ENCODE measurements around the gene MIDN.

MIDN gene

GRCh38 chr19:1249990-1250436, 1.6 kb downstream of the MIDN start:
- Histone ChIP-seq H3K9me2 (replicated peaks; ENCODE audit: control insufficient read depth, low read length) (no peaks in the 10 kb centered on the region), H3K36me3 (ENCODE audit: control insufficient read depth, low read length) (peaks cover 62% of the 10 kb centered on the region), H3K9me3 (ENCODE audit: control insufficient read depth, insufficient read depth, low read length) (no peaks in the 10 kb centered on the region), H3K27ac (ENCODE audit: low read depth, low read length) (peak overlapping the region; percentile 94), H3F3A (ENCODE audit: control insufficient read depth, insufficient read depth) (peaks cover 16% of the 10 kb centered on the region), H3K4me2 (ENCODE audit: low read length) (peak overlapping the region; percentile 69), H3K79me2 (ENCODE audit: control insufficient read depth, low read length) (peaks cover 63% of the 10 kb centered on the region), H3K4me3 (ENCODE audit: low read length) (peak overlapping the region; percentile 96), H4K20me1 (ENCODE audit: control insufficient read depth, insufficient read depth, low read depth, low read length) (peaks cover 11% of the 10 kb centered on the region; the same call in 1 of the 2 replicates), H3K27me3 (ENCODE audit: control insufficient read depth, low read length) (no peaks in the 10 kb centered on the region), H3K4me1 (ENCODE audit: control insufficient read depth, low read length) (peaks cover 48% of the 10 kb centered on the region)
- TF ChIP-seq, protein P1, sequence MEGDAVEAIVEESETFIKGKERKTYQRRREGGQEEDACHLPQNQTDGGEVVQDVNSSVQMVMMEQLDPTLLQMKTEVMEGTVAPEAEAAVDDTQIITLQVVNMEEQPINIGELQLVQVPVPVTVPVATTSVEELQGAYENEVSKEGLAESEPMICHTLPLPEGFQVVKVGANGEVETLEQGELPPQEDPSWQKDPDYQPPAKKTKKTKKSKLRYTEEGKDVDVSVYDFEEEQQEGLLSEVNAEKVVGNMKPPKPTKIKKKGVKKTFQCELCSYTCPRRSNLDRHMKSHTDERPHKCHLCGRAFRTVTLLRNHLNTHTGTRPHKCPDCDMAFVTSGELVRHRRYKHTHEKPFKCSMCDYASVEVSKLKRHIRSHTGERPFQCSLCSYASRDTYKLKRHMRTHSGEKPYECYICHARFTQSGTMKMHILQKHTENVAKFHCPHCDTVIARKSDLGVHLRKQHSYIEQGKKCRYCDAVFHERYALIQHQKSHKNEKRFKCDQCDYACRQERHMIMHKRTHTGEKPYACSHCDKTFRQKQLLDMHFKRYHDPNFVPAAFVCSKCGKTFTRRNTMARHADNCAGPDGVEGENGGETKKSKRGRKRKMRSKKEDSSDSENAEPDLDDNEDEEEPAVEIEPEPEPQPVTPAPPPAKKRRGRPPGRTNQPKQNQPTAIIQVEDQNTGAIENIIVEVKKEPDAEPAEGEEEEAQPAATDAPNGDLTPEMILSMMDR (IDR thresholded peaks at IDR 0.05; ENCODE audit: low read depth, low read length, poor library complexity, severe bottlenecking): no peak
- TF ChIP-seq EZH2phosphoT487 (IDR thresholded peaks at IDR 0.05; ENCODE audit: borderline replicate concordance, low read length): no peak

- peaks cover 64% of the 10 kb centered on the region for H3K79me2 ChIP-seq (ENCODE audit: control insufficient read depth, low read length)
- peaks cover 16% of the 10 kb centered on the region for H3F3A ChIP-seq (ENCODE audit: control insufficient read depth, insufficient read depth)
- H3K4me2 ChIP-seq (ENCODE audit: low read length): peak overlapping the region; percentile 94
- H3K4me3 ChIP-seq (ENCODE audit: low read length): peak overlapping the region; percentile 96
- no peaks in the 10 kb centered on the region for H3K9me2 ChIP-seq (replicated peaks; ENCODE audit: control insufficient read depth, low read length)
- H3K27ac ChIP-seq (ENCODE audit: low read depth, low read length): peak overlapping the region; percentile 94
- peaks cover 63% of the 10 kb centered on the region for H3K36me3 ChIP-seq (ENCODE audit: control insufficient read depth, low read length)
- H3K4me1 ChIP-seq (ENCODE audit: control insufficient read depth, low read length): peaks cover 50% of the 10 kb centered on the region
- H3K27me3 ChIP-seq (ENCODE audit: control insufficient read depth, low read length): no peaks in the 10 kb centered on the region
- H4K20me1 ChIP-seq (ENCODE audit: control insufficient read depth, insufficient read depth, low read depth, low read length): peaks cover 11% of the 10 kb centered on the region; the same call in 1 of the 2 replicates
- TF ChIP-seq, protein P1 (IDR thresholded peaks at IDR 0.05; ENCODE audit: low read depth, low read length, poor library complexity, severe bottlenecking): no peak
- no peak for TF ChIP-seq EZH2phosphoT487 (IDR thresholded peaks at IDR 0.05; ENCODE audit: borderline replicate concordance, low read length)
- no peaks in the 10 kb centered on the region for H3K9me3 ChIP-seq (ENCODE audit: control insufficient read depth, insufficient read depth, low read length)
Observed at GRCh38 chr19:1250437-1251260, 2.3 kb downstream of the MIDN start.

- no peaks in the 10 kb centered on the region for H3K27me3 ChIP-seq (ENCODE audit: control insufficient read depth, low read length)
- H3K4me3 ChIP-seq (ENCODE audit: low read length): peak overlapping the region; percentile 96
- no peaks in the 10 kb centered on the region for H3K9me2 ChIP-seq (replicated peaks; ENCODE audit: control insufficient read depth, low read length)
- H3K9me3 ChIP-seq (ENCODE audit: control insufficient read depth, insufficient read depth, low read length): no peaks in the 10 kb centered on the region
- TF ChIP-seq, protein P1 (IDR thresholded peaks at IDR 0.05; ENCODE audit: low read depth, low read length, poor library complexity, severe bottlenecking): no peak
- TF ChIP-seq EZH2phosphoT487 (IDR thresholded peaks at IDR 0.05; ENCODE audit: borderline replicate concordance, low read length): no peak
- H4K20me1 ChIP-seq (ENCODE audit: control insufficient read depth, insufficient read depth, low read depth, low read length): peaks cover 11% of the 10 kb centered on the region; the same call in 1 of the 2 replicates
- H3K4me1 ChIP-seq (ENCODE audit: control insufficient read depth, low read length): peaks cover 58% of the 10 kb centered on the region
- H3K79me2 ChIP-seq (ENCODE audit: control insufficient read depth, low read length): peaks cover 64% of the 10 kb centered on the region
- peak overlapping the region; percentile 94 for H3K27ac ChIP-seq (ENCODE audit: low read depth, low read length)
- H3K4me2 ChIP-seq (ENCODE audit: low read length): peak overlapping the region; percentile 94
- peaks cover 15% of the 10 kb centered on the region for H3F3A ChIP-seq (ENCODE audit: control insufficient read depth, insufficient read depth)
- peaks cover 65% of the 10 kb centered on the region for H3K36me3 ChIP-seq (ENCODE audit: control insufficient read depth, low read length)
Observed at GRCh38 chr19:1251330-1252220, 3.2 kb downstream of the MIDN start.
